SK-N-MC (cell line): Measurements from ENCODE around the gene SEC61B.

Experiments used
- EZH2 ChIP-seq: fragments of 200-600 bp; sonication (generic); IDR thresholded peaks from one replicate; pipeline ENCODE4 v1.6.1; 2017; ENCODE audit warnings: antibody characterized with exemption
- FOXP2 ChIP-seq: optimal IDR thresholded peaks from 2 replicates; pipeline ENCODE3; 2011; ENCODE audit warnings: mild to moderate bottlenecking, moderate library complexity; ENCODE audit not compliant: insufficient read depth; ENCODE audit errors: extremely low read length, control extremely low read depth
- POLR2AphosphoS5 ChIP-seq: IDR thresholded peaks from 2 replicates; pipeline ENCODE4 v1.6.1; 2012; ENCODE audit warnings: mild to moderate bottlenecking, low read depth, low read length, borderline replicate concordance

- TF ChIP-seq EZH2, result no peak
- no peak for TF ChIP-seq POLR2AphosphoS5
- no peak for TF ChIP-seq FOXP2
Observed at GRCh38 chr9:99274495-99274894, 52.4 kb downstream of the SEC61B start.
